HepG2 (cell line): ENCODE data around the gene IKZF3. TPM values are rescaled to one million over a fixed set of nuclear protein-coding genes. Genes with fewer than 3 reads are reported as not detected.

Experiments
- ASH2L ChIP-seq: fragments of 300-600, 200-600 bp; sonication (generic); IDR thresholded peaks from 2 replicates; pipeline ENCODE4 v1.7.0; 2017; ENCODE audit warnings: low read depth, mild to moderate bottlenecking, moderate library complexity, mixed read lengths, low read length; ENCODE audit not compliant: insufficient read length
- CBFB ChIP-seq: sonication (generic); formaldehyde crosslinking; IDR thresholded peaks from 2 replicates; pipeline ENCODE4 v1.4.0; 2020; ENCODE audit warnings: missing genetic modification reagents
- CSRNP2 ChIP-seq: sonication (generic); formaldehyde crosslinking; conservative IDR thresholded peaks from 2 replicates; pipeline ENCODE4 v1.8.0; 2022; ENCODE audit warnings: low read depth, missing genetic modification reagents
- ELF3 ChIP-seq: IDR thresholded peaks from 2 replicates; pipeline ENCODE4 v1.6.1; 2016; ENCODE audit warnings: missing genetic modification reagents, missing compliant biosample characterization
- FOXC1 ChIP-seq: sonication (generic); formaldehyde crosslinking; IDR thresholded peaks from 2 replicates; pipeline ENCODE4 v1.8.0; 2022; ENCODE audit warnings: mild to moderate bottlenecking, missing genetic modification reagents, borderline replicate concordance
- HMG20B ChIP-seq: conservative IDR thresholded peaks from 2 replicates; pipeline ENCODE4 v1.6.1; 2016; ENCODE audit warnings: missing genetic modification reagents, missing compliant biosample characterization
- HNRNPH1 ChIP-seq: fragments of 200-400 bp; formaldehyde crosslinking; optimal IDR thresholded peaks from 2 replicates; pipeline ENCODE3; 2017; ENCODE audit warnings: mild to moderate bottlenecking, low read depth, low read length
- HOXA7 ChIP-seq: sonication (generic); formaldehyde crosslinking; IDR thresholded peaks from 2 replicates; pipeline ENCODE4 v1.8.1; 2022; ENCODE audit warnings: mild to moderate bottlenecking, missing genetic modification reagents, moderate library complexity
- KLF6 ChIP-seq: IDR thresholded peaks from 2 replicates; pipeline ENCODE4 v1.8.0; 2016; ENCODE audit warnings: missing biosample characterization, missing genetic modification reagents
- MAFG ChIP-seq: sonication (generic); formaldehyde crosslinking; IDR thresholded peaks from 2 replicates; pipeline ENCODE4 v1.5.1; 2020; ENCODE audit warnings: mild to moderate bottlenecking, missing genetic modification reagents
- NFIC ChIP-seq: IDR thresholded peaks from 2 replicates; pipeline ENCODE4 v1.6.1; 2012; ENCODE audit warnings: mild to moderate bottlenecking, low read length, inconsistent platforms
- RARA ChIP-seq: IDR thresholded peaks from 2 replicates; pipeline ENCODE4 v1.6.1; 2016; ENCODE audit warnings: missing genetic modification reagents, missing compliant biosample characterization
- RCOR2 ChIP-seq: IDR thresholded peaks from 2 replicates; pipeline ENCODE4 v1.6.1; 2016; ENCODE audit warnings: missing biosample characterization, missing genetic modification reagents
- SIN3B ChIP-seq: fragments of 150-350 bp; IDR thresholded peaks from 2 replicates; pipeline ENCODE4 v1.6.1; 2014; ENCODE audit warnings: low read length
- SRSF1 ChIP-seq: fragments of 200-400 bp; formaldehyde crosslinking; optimal IDR thresholded peaks from 2 replicates; pipeline ENCODE3; 2017; ENCODE audit warnings: mild to moderate bottlenecking, low read depth, low read length, moderate library complexity
- STAG1 ChIP-seq: sonication (generic); formaldehyde crosslinking; IDR thresholded peaks from 2 replicates; pipeline ENCODE4 v1.4.0; 2020; ENCODE audit warnings: missing genetic modification reagents
- TEAD2 ChIP-seq: sonication (generic); formaldehyde crosslinking; IDR thresholded peaks from 2 replicates; pipeline ENCODE4 v1.9.0; 2021; ENCODE audit warnings: missing genetic modification reagents
- ZBTB26 ChIP-seq: IDR thresholded peaks from 2 replicates; pipeline ENCODE4 v1.6.1; 2016; ENCODE audit warnings: missing compliant biosample characterization, missing genetic modification reagents, borderline replicate concordance
- ZNF280D ChIP-seq: sonication (generic); formaldehyde crosslinking; IDR thresholded peaks from 2 replicates; pipeline ENCODE4 v1.5.1; 2020; ENCODE audit warnings: mild to moderate bottlenecking, missing genetic modification reagents
- ZNF383 ChIP-seq: sonication (generic); formaldehyde crosslinking; IDR thresholded peaks from 2 replicates; pipeline ENCODE4 v1.4.0; 2020; ENCODE audit warnings: missing genetic modification reagents, mild to moderate bottlenecking, borderline replicate concordance
- ZNF430 ChIP-seq: sonication (generic); formaldehyde crosslinking; IDR thresholded peaks from 2 replicates; pipeline ENCODE4 v1.9.0; 2021; ENCODE audit warnings: mild to moderate bottlenecking, missing genetic modification reagents
- ZNF446 ChIP-seq: sonication (generic); formaldehyde crosslinking; IDR thresholded peaks from 2 replicates; pipeline ENCODE4 v1.5.0; 2020; ENCODE audit warnings: mild to moderate bottlenecking, missing genetic modification reagents
- ZNF615 ChIP-seq: sonication (generic); formaldehyde crosslinking; IDR thresholded peaks from 2 replicates; pipeline ENCODE4 v1.5.0; 2020; ENCODE audit warnings: mild to moderate bottlenecking, missing genetic modification reagents, borderline replicate concordance
- ZNF674 ChIP-seq: sonication (generic); formaldehyde crosslinking; IDR thresholded peaks from 2 replicates; pipeline ENCODE4 v1.5.0; 2020; ENCODE audit warnings: low read depth, mild to moderate bottlenecking, missing genetic modification reagents
- ZSCAN29 ChIP-seq: sonication (generic); formaldehyde crosslinking; conservative IDR thresholded peaks from 2 replicates; pipeline ENCODE4 v1.4.0; 2020; ENCODE audit warnings: mild to moderate bottlenecking, missing genetic modification reagents
- polyA plus RNA-seq, 8 experiments: library from polyadenylated mRNA; depleted of rRNA in 3 of 8; stranded (reverse) in 7 of 8; unstranded in 1 of 8; fragments of >200 nt; fragmentation: Illumina TruSeq in 4 of 8; extraction: Trizol in 4 of 8; gene quantifications; 2 replicates each; pipeline versions ENCODE4 v1.2.1 to v1.2.3, GENCODE V29; 2011 to 2016; ENCODE audit warnings: low read depth in 4 of 8, missing spikeins in 1 of 8, mixed read lengths in 1 of 8; ENCODE audit not compliant: insufficient read depth in 1 of 8
- total RNA-seq, 5 experiments: library from RNA; depleted of rRNA; stranded (reverse); fragments of >200 nt; fragmentation: Illumina TruSeq; extraction: Trizol; gene quantifications; 2 replicates each; pipeline ENCODE4 v1.2.3, GENCODE V29; 2016; ENCODE audit warnings: low read depth in 1 of 5

The IKZF3 gene
- total and polyA plus RNA-seq, 2 of the 13 experiments (the other 11 are each of a cell fraction or from before 2014, with no cell fraction given), result not detected

- no peak; the same call in 1 of the 2 replicates for TF ChIP-seq ZNF280D (CRISPR knock-in tag)
- TF ChIP-seq STAG1, result no peak
- TF ChIP-seq TEAD2 (CRISPR knock-in tag), result no peak
- TF ChIP-seq ELF3 (CRISPR knock-in tag), result 0 out of 2 replicates have a peak, but pooled peaks have one; percentile 5
- TF ChIP-seq SRSF1, result peak; percentile 89
- TF ChIP-seq ZNF615 (CRISPR knock-in tag), result peak; percentile 94
- peak; percentile 20; the same call in 1 of the 2 replicates for TF ChIP-seq CBFB
- no peak for TF ChIP-seq HOXA7 (CRISPR knock-in tag)
- no peak for TF ChIP-seq HMG20B (CRISPR knock-in tag)
- TF ChIP-seq ZSCAN29, result no peak
- no peak for TF ChIP-seq MAFG (CRISPR knock-in tag)
- TF ChIP-seq NFIC, result no peak
- 0 out of 2 replicates have a peak, but pooled peaks have one; percentile 30 for TF ChIP-seq ZNF674 (CRISPR knock-in tag)
- TF ChIP-seq ZNF430 (CRISPR knock-in tag), result peak; percentile 63; the same call in 1 of the 2 replicates
- peak; percentile 71 for TF ChIP-seq ZNF446 (CRISPR knock-in tag)
- no peak for TF ChIP-seq ZBTB26 (CRISPR knock-in tag)
- TF ChIP-seq SIN3B, result no peak; the same call in 1 of the 2 replicates
- peak; percentile 84; the same call in 1 of the 2 replicates for TF ChIP-seq FOXC1
- no peak for TF ChIP-seq ASH2L
- no peak for TF ChIP-seq ZNF383
- no peak for TF ChIP-seq HNRNPH1
- peak; percentile 55; the same call in 1 of the 2 replicates for TF ChIP-seq KLF6 (CRISPR knock-in tag)
- peak; percentile 36 for TF ChIP-seq RARA (CRISPR knock-in tag)
- TF ChIP-seq CSRNP2 (CRISPR knock-in tag), result no peak
- no peak for TF ChIP-seq RCOR2
Observed at GRCh38 chr17:39737760-39738567, 126.1 kb downstream of the IKZF3 start, which contains the start of gene GRB7 (continued).
